GM12891 (cell line): ENCODE data around the gene PCGF5.

Source experiments
- PAX5 ChIP-seq: IDR thresholded peaks from 2 replicates; pipeline ENCODE4 v1.6.1; 2011; ENCODE audit warnings: low read length, moderate library complexity, mild to moderate bottlenecking; ENCODE audit not compliant: insufficient read depth, severe bottlenecking
- POLR2A ChIP-seq: IDR thresholded peaks from 2 replicates; pipeline ENCODE4 v1.6.1; 2011; ENCODE audit warnings: low read depth, low read length, control low read depth
- POLR2AphosphoS5 ChIP-seq: IDR thresholded peaks from 2 replicates; pipeline ENCODE4 v1.6.1; 2011; ENCODE audit warnings: low read depth, low read length, control low read depth
- POU2F2 ChIP-seq: IDR thresholded peaks from 2 replicates; pipeline ENCODE4 v1.6.1; 2011; ENCODE audit warnings: low read depth, mild to moderate bottlenecking, control low read depth, low read length, moderate library complexity
- SPI1 ChIP-seq: IDR thresholded peaks from 2 replicates; pipeline ENCODE4 v1.6.1; 2011; ENCODE audit warnings: low read depth, low read length, control low read depth
- TAF1 ChIP-seq: IDR thresholded peaks from 2 replicates; pipeline ENCODE4 v1.6.1; 2011; ENCODE audit warnings: low read depth, low read length, control low read depth

GRCh38 chr10:91309711-91310110 lies 89.2 kb downstream of the PCGF5 start:
- TF ChIP-seq POLR2A (no peak), TAF1 (no peak), POU2F2 (no peak), POLR2AphosphoS5 (no peak), SPI1 (no peak), PAX5 (no peak)
